Measurements from ENCODE around the gene IGF1R. TPM values are rescaled to one million over a fixed set of nuclear protein-coding genes. Genes with fewer than 3 reads are reported as not detected.

IGF1R gene
- total and polyA plus RNA-seq, 2 of the 8 experiments (the other 6 are each of a cell fraction or from before 2014, with no cell fraction given): 32.9 to 109 TPM

GRCh38 chr15:98700519-98700918, 52.2 kb downstream of the IGF1R start (continued):
- no peak for TF ChIP-seq POU5F1 (IDR thresholded peaks at IDR 0.05; ENCODE audit: low read depth, low read length)
